Mesodermal cell (in vitro differentiated cells): ENCODE results near the gene BTG4. TPM values are rescaled to one million over a fixed set of nuclear protein-coding genes. Genes with fewer than 3 reads are reported as not detected.

Experiments
- H3K27ac ChIP-seq: 2 replicates; pipeline ENCODE4 v1.7.0; 2013; ENCODE audit warnings: mild to moderate bottlenecking, low read depth, low read length, moderate library complexity; ENCODE audit not compliant: severe bottlenecking
- H3K36me3 ChIP-seq: 2 replicates; pipeline ENCODE4 v1.7.1; 2013; ENCODE audit warnings: mild to moderate bottlenecking, low read length, moderate library complexity; ENCODE audit not compliant: control insufficient read depth, insufficient read depth
- H3K4me1 ChIP-seq: one replicate; pipeline ENCODE4 v1.7.1; 2013; ENCODE audit warnings: mild to moderate bottlenecking, low read length; ENCODE audit not compliant: insufficient read depth, control insufficient read depth, poor library complexity, severe bottlenecking
- H3K4me3 ChIP-seq: 2 replicates; pipeline ENCODE4 v1.7.0; 2013; ENCODE audit warnings: low read length, control low read depth, mild to moderate bottlenecking; ENCODE audit not compliant: insufficient read depth, poor library complexity, severe bottlenecking; ENCODE audit errors: extremely low read depth
- H3K9me3 ChIP-seq: 2 replicates; pipeline ENCODE4 v1.7.1; 2013; ENCODE audit warnings: mild to moderate bottlenecking, low read length, moderate library complexity; ENCODE audit not compliant: control insufficient read depth
- WGBS, 2 experiments: methylation state at CpG; one replicate each; pipeline ENCODE4 v1.1.5; 2013; ENCODE audit warnings: missing lambda C conversion rate in 2 of 2; ENCODE audit not compliant: insufficient coverage in 2 of 2; 5-methylcytosine and 5-hydroxymethylcytosine counted together
- polyA plus RNA-seq, 2 experiments: library from polyadenylated mRNA; stranded (reverse); fragments of 50-300 nt; gene quantifications; one replicate each; pipeline ENCODE4 v1.2.3, GENCODE V29; 2013

BTG4 gene
- polyA plus RNA-seq (2013, experiment 1 of 2): 0.44 TPM
- polyA plus RNA-seq (2013, experiment 2 of 2): 0.46 TPM

- H3K4me3 ChIP-seq: peak within 1 kb of the TSS; percentile 45
- H3K27ac ChIP-seq: no peak within 1 kb of the TSS
- H3K4me1 ChIP-seq: peaks cover 16% of the 10 kb centered on the region
- H3K9me3 ChIP-seq: no peaks in the 10 kb centered on the region
- WGBS, 2 experiments: 1 to 4% methylated on average over 29 to 53 of the region's 90 CpGs
- no peaks in the 10 kb centered on the region for H3K36me3 ChIP-seq
Measured at GRCh38 chr11:111512296-111513239, at the start of gene BTG4. BTG4 (minus strand) TSS chr11:111512386; CDS start chr11:111498776, 13,610 bp downstream.

DNA sequence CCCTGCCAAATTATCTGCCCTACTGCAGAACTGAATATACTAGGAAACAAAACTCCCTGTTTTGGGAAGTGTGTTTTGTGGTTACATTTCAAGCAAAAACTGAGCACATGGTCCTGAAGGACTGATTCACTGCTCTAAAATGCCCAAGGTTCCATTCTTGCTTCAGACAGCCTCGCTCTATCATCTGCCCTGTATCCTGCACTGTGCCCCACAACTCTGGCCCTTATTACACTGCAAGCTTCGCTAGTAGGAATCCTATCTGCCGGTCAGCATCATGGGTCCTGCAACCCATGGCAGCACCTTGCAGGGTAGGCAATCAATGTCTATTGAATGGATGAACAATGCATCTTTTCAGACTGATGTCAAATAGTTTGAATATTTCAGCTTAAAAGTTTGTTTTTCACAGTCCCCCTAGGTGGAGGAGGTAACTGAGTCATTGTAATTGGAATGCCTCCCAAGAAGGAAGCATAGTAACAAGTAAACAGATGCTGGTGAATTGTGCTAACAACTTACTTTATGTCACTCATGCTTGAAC, 49.7 kb upstream of the BTG4 start:
- H3K27ac ChIP-seq: peak overlapping the region; percentile 62
- H3K36me3 ChIP-seq: peaks cover 30% of the 10 kb centered on the region
- H3K4me3 ChIP-seq: no peak overlapping the region
- H3K4me1 ChIP-seq: peaks cover 24% of the 10 kb centered on the region
- 53 to 61% methylated on average over 2 of the region's 3 CpGs for WGBS, 2 experiments
- no peaks in the 10 kb centered on the region for H3K9me3 ChIP-seq

DNA sequence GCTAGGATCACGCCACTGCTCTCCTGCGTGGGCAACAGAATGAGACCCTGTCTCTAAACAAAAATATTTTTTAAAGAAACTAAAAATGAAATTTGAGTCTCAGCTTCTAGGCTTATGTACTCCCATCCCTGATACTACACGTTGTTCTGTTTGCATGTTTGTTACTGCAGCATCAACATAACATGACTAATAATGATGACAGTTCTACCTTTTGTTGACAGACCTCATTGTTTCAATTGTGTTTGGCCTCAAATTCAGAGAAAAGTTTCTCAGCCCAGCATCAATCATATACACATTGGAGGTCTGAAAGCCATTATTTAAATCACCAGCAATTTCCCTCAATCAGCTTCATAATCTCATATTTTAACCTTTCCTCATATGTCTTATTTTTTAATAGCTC, 49.1 kb upstream of the BTG4 start:
- peaks cover 24% of the 10 kb centered on the region for H3K4me1 ChIP-seq
- 70 to 100% methylated on average over 1 of the region's 3 CpGs for WGBS, 2 experiments
- H3K27ac ChIP-seq: no peak overlapping the region

GRCh38 chr11:111560800-111561199, 48.6 kb upstream of the BTG4 start:
- Histone ChIP-seq H3K27ac (no peak overlapping the region), H3K36me3 (peaks cover 41% of the 10 kb centered on the region), H3K4me1 (peaks cover 24% of the 10 kb centered on the region), H3K9me3 (peaks cover 8% of the 10 kb centered on the region), H3K4me3 (no peak overlapping the region)
- WGBS, 2 experiments: 80% methylated on average over 1 of the region's 3 CpGs; no CpG with 5 or more reads in 1 of the 2 experiments

More for the DNA sequence above, 49.1 kb upstream of the BTG4 start:
- Histone ChIP-seq H3K9me3 (peaks cover 4% of the 10 kb centered on the region), H3K4me3 (no peak overlapping the region), H3K36me3 (peaks cover 36% of the 10 kb centered on the region)

GRCh38 chr11:111559800-111560464, 47.7 kb upstream of the BTG4 start:
- peaks cover 50% of the 10 kb centered on the region for H3K36me3 ChIP-seq
- H3K27ac ChIP-seq: no peak overlapping the region
- WGBS, 2 experiments: 89 to 93% methylated on average over 11 of the region's 11 CpGs
- peaks cover 24% of the 10 kb centered on the region for H3K4me1 ChIP-seq
- peaks cover 14% of the 10 kb centered on the region for H3K9me3 ChIP-seq
- no peak overlapping the region for H3K4me3 ChIP-seq

DNA sequence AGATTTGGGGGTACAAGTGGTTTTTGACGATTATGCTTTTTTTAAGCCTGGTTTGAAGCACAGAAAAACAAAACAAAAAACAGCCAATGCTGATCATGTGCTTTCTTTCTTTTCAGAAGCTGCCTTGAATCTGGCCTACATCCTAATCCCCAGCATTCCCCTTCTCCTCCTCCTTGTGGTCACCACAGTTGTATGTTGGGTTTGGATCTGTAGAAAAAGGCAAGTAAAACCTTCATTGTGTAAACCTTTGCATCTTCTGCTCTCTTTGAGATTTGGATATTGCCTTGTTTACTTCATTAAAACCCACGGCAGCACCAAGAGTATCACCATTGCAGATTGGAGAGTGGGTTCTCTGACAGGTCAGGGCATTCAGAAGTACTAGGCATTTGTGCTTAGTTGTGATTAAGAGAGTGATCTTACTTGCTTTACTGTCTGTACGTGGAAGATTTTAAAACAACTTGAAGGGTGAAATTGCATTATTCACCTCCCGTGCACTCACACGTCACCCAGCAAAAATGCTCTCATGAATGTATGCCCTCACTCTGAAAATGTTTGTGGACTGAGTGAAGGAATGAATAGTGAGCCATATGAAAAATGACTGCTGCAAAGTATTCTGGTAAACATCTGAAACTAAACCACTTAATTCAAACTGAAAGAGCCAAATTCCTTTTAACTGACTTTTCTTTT, 45.4 kb upstream of the BTG4 start:
- H3K9me3 ChIP-seq: peaks cover 14% of the 10 kb centered on the region
- H3K4me1 ChIP-seq: peaks cover 18% of the 10 kb centered on the region
- WGBS, 2 experiments: 100% methylated on average over 3 of the region's 5 CpGs; no CpG with 5 or more reads in 1 of the 2 experiments
- H3K36me3 ChIP-seq: peaks cover 54% of the 10 kb centered on the region
- H3K4me3 ChIP-seq: no peak overlapping the region
- no peak overlapping the region for H3K27ac ChIP-seq

- H3K4me3 ChIP-seq: no peak overlapping the region
- no peaks in the 10 kb centered on the region for H3K4me1 ChIP-seq
- H3K27ac ChIP-seq: no peak overlapping the region
- peaks cover 52% of the 10 kb centered on the region for H3K36me3 ChIP-seq
- H3K9me3 ChIP-seq: peaks cover 14% of the 10 kb centered on the region
Measured at GRCh38 chr11:111555255-111555654, 43.1 kb upstream of the BTG4 start.

- peaks cover 14% of the 10 kb centered on the region for H3K9me3 ChIP-seq
- H3K4me1 ChIP-seq: no peaks in the 10 kb centered on the region
- H3K4me3 ChIP-seq: no peak overlapping the region
- peaks cover 48% of the 10 kb centered on the region for H3K36me3 ChIP-seq
- H3K27ac ChIP-seq: no peak overlapping the region
Measured at GRCh38 chr11:111554532-111554931, 42.3 kb upstream of the BTG4 start.

GRCh38 chr11:111550258-111550657, 38.1 kb upstream of the BTG4 start:
- peaks cover 2% of the 10 kb centered on the region for H3K9me3 ChIP-seq
- no peak overlapping the region for H3K4me3 ChIP-seq
- peaks cover 49% of the 10 kb centered on the region for H3K36me3 ChIP-seq
- H3K27ac ChIP-seq: no peak overlapping the region
- peaks cover 5% of the 10 kb centered on the region for H3K4me1 ChIP-seq
- WGBS, 2 experiments: 88 to 90% methylated on average over 1 to 2 of the region's 2 CpGs

GRCh38 chr11:111549869-111550203, 37.6 kb upstream of the BTG4 start:
- Histone ChIP-seq H3K36me3 (peaks cover 45% of the 10 kb centered on the region), H3K4me3 (no peak overlapping the region), H3K9me3 (no peaks in the 10 kb centered on the region), H3K4me1 (peaks cover 5% of the 10 kb centered on the region), H3K27ac (no peak overlapping the region)
- 77 to 86% methylated on average over 1 to 2 of the region's 3 CpGs for WGBS, 2 experiments
